Mammary epithelial cell (primary cell): ENCODE measurements around the gene VPS26C.

Experiments used
- CTCF ChIP-seq, 2 donors: IDR thresholded peaks in 1 of 2; conservative IDR thresholded peaks in 1 of 2; 2 replicates each; pipeline ENCODE4 v1.5.1; 2011 to 2012; ENCODE audit warnings: inconsistent platforms in 2 of 2, low read length in 2 of 2, mild to moderate bottlenecking in 2 of 2, control low read depth in 1 of 2, low read depth in 1 of 2; ENCODE audit not compliant: insufficient read depth in 1 of 2; ENCODE audit errors: extremely low read depth in 1 of 2
- EZH2 ChIP-seq: IDR thresholded peaks from 2 replicates; pipeline ENCODE4 v1.6.1; 2012; ENCODE audit warnings: low read length, inconsistent platforms, borderline replicate concordance

- no peak for TF ChIP-seq EZH2
- no peak for TF ChIP-seq CTCF (conservative IDR thresholded peaks at IDR 0.05 in 1 of 2, IDR thresholded peaks at IDR 0.05 in 1 of 2; ENCODE audit: extremely low read depth in 1 of 2, insufficient read depth in 1 of 2, low read depth in 1 of 2, low read length in 2 of 2)
Observed at GRCh38 chr21:37267269-37268185, at the start of gene VPS26C.
